K562 (cell line): ENCODE results near the gene NRSN2. TPM values are rescaled to one million over a fixed set of nuclear protein-coding genes. Genes with fewer than 3 reads are reported as not detected.

Source experiments
- ATAC-seq: fragments of 200-7000 bp; cut with Tn5 transposase; 3 replicates; pipeline ENCODE4 v1.9.1; 2020; ENCODE audit warnings: moderate library complexity
- BruUV-seq: library from RNA; stranded (reverse); fragments of 400-500 nt; replicated peaks from 2 replicates; lab custom pipeline; 2021; lab: Mats Ljungman, UMichigan
- CTCF ChIA-PET: fragments of 300-600 bp; formaldehyde crosslinking; extraction: SDS; loops from one replicate; lab custom pipeline; 2021; ENCODE audit warnings: low intra/inter-chr PET ratio; lab: Yijun Ruan, JAX
- POLR2A ChIA-PET: fragments of 300-600, 350-650 bp; sonication (Branson Sonifier 250); formaldehyde crosslinking; extraction: SDS; loops from one replicate; lab custom pipeline; 2021; ENCODE audit warnings: antibody characterized with exemption, inconsistent platforms; lab: Yijun Ruan, JAX
- DNase-seq, 4 experiments: peaks; one replicate each; pipeline versions ENCODE4 v3.0.0 to v3.0.0-alpha.2; 2011 to 2018; ENCODE audit warnings: low spot score in 3 of 4, mixed read lengths in 3 of 4; ENCODE audit errors: extremely low read depth in 1 of 4
- FAIRE-seq: peaks from 2 replicates; lab custom pipeline; 2011; peaks lifted over from hg19 to GRCh38; lab: Jason Lieb, UNC
- H2AFZ ChIP-seq: 2 replicates; pipeline ENCODE4 v1.6.0; 2011; ENCODE audit warnings: low read depth, low read length, control low read depth, inconsistent platforms
- H3K27ac ChIP-seq: fragments of 200-600 bp; 3 replicates; pipeline ENCODE4 v1.8.0; 2011; ENCODE audit warnings: low read depth, mild to moderate bottlenecking, control low read depth, inconsistent platforms, low read length, moderate library complexity, mixed read lengths; ENCODE audit errors: extremely low read depth
- H3K27me3 ChIP-seq, 2 experiments: fragments of 300-600 bp in 1 of 2; 2 replicates in 1 of 2; 3 replicates in 1 of 2; pipeline versions ENCODE4 v1.6.0 to v1.8.0; 2011; ENCODE audit warnings: inconsistent platforms in 2 of 2, low read length in 2 of 2, mild to moderate bottlenecking in 1 of 2, mixed read lengths in 1 of 2, moderate library complexity in 1 of 2; ENCODE audit not compliant: control insufficient read depth in 2 of 2, insufficient read depth in 2 of 2
- H3K36me3 ChIP-seq: fragments of 300-600 bp; 3 replicates; pipeline ENCODE4 v1.8.0; 2011; ENCODE audit warnings: mild to moderate bottlenecking, low read length, inconsistent platforms; ENCODE audit not compliant: control insufficient read depth, insufficient read depth
- H3K4me1 ChIP-seq, 2 experiments: fragments of 200-600 bp in 1 of 2; replicated peaks in 1 of 2; 2 replicates in 1 of 2; 3 replicates in 1 of 2; pipeline versions ENCODE4 v1.5.1 to v1.8.0; 2011; ENCODE audit warnings: inconsistent platforms in 2 of 2, low read length in 2 of 2, mild to moderate bottlenecking in 1 of 2, mixed read lengths in 1 of 2, moderate library complexity in 1 of 2; ENCODE audit not compliant: control insufficient read depth in 2 of 2, insufficient read depth in 2 of 2
- H3K4me2 ChIP-seq: 2 replicates; pipeline ENCODE4 v1.6.1; 2011; ENCODE audit warnings: low read length, control low read depth, inconsistent platforms, mixed read lengths; ENCODE audit not compliant: insufficient read depth
- H3K4me3 ChIP-seq: fragments of 200-600 bp; sonication (generic), shearing (Covaris generic); 2 replicates; pipeline ENCODE4 v1.5.1; 2016; ENCODE audit warnings: control low read depth, inconsistent platforms
- H3K79me2 ChIP-seq: fragments of 200-600 bp; 3 replicates; pipeline ENCODE4 v1.8.0; 2011; ENCODE audit warnings: low read length, inconsistent platforms; ENCODE audit not compliant: control insufficient read depth, insufficient read depth
- H3K9ac ChIP-seq, 2 experiments: 2 replicates each; pipeline versions ENCODE4 v1.6.0 to v1.6.1; 2011; ENCODE audit warnings: low read depth in 2 of 2, low read length in 2 of 2, control low read depth in 1 of 2, inconsistent platforms in 1 of 2, mild to moderate bottlenecking in 1 of 2, mixed read lengths in 1 of 2; ENCODE audit not compliant: insufficient read depth in 1 of 2
- H3K9me1 ChIP-seq: one replicate; pipeline ENCODE4 v1.6.0; 2011; ENCODE audit warnings: inconsistent platforms, mild to moderate bottlenecking, low read length, moderate library complexity; ENCODE audit not compliant: control insufficient read depth, insufficient read depth
- H3K9me3 ChIP-seq: replicated peaks from 2 replicates; pipeline ENCODE4 v1.5.1; 2011; ENCODE audit warnings: low read depth, low read length, inconsistent platforms; ENCODE audit not compliant: control insufficient read depth, insufficient read depth
- H4K20me1 ChIP-seq: replicated peaks from 2 replicates; pipeline ENCODE4 v1.6.1; 2011; ENCODE audit warnings: low read length, inconsistent platforms, mixed read lengths; ENCODE audit not compliant: control insufficient read depth, insufficient read depth
- BHLHE40 ChIP-seq: IDR thresholded peaks from 2 replicates; pipeline ENCODE4 v1.6.1; 2011; ENCODE audit warnings: low read length, improper control_type of control experiment
- CREB3 ChIP-seq: fragments of 450-650 bp; conservative IDR thresholded peaks from 2 replicates; pipeline ENCODE4 v1.6.1; 2016; ENCODE audit warnings: missing genetic modification characterization, low read depth, mild to moderate bottlenecking, missing compliant biosample characterization, moderate library complexity
- FUS ChIP-seq: fragments of 200-400 bp; formaldehyde crosslinking; optimal IDR thresholded peaks from 2 replicates; pipeline ENCODE3; 2017; ENCODE audit warnings: low read depth, low read length
- HDAC2 ChIP-seq: fragments of 450-650 bp; IDR thresholded peaks from 2 replicates; pipeline ENCODE4 v1.6.1; 2016; ENCODE audit warnings: mild to moderate bottlenecking
- KAT8 ChIP-seq: fragments of 450-650 bp; IDR thresholded peaks from 2 replicates; pipeline ENCODE4 v1.6.1; 2016; ENCODE audit warnings: low read depth, mild to moderate bottlenecking
- MEF2A ChIP-seq: IDR thresholded peaks from 2 replicates; pipeline ENCODE4 v1.6.1; 2011; ENCODE audit warnings: low read depth, mild to moderate bottlenecking, low read length, moderate library complexity; ENCODE audit not compliant: control insufficient read depth
- NUFIP1 ChIP-seq: fragments of 450-650 bp; IDR thresholded peaks from 2 replicates; pipeline ENCODE4 v1.6.1; 2018; ENCODE audit not compliant: partially characterized antibody
- POLR2AphosphoS5 ChIP-seq: IDR thresholded peaks from 2 replicates; pipeline ENCODE4 v1.6.1; 2011; ENCODE audit warnings: mild to moderate bottlenecking, low read depth, low read length, moderate library complexity; ENCODE audit not compliant: control insufficient read depth, insufficient read depth
- POLR2G ChIP-seq: fragments of 200-400 bp; formaldehyde crosslinking; IDR thresholded peaks from 2 replicates; pipeline ENCODE4 v1.6.1; 2017; ENCODE audit warnings: low read depth, mild to moderate bottlenecking, antibody characterized with exemption, low read length, moderate library complexity
- RBFOX2 ChIP-seq: fragments of 200-400 bp; formaldehyde crosslinking; IDR thresholded peaks from 2 replicates; pipeline ENCODE4 v1.6.1; 2017; ENCODE audit warnings: low read depth, mild to moderate bottlenecking, low read length, moderate library complexity
- RBM22 ChIP-seq: fragments of 200-400 bp; formaldehyde crosslinking; IDR thresholded peaks from 2 replicates; pipeline ENCODE4 v1.6.1; 2018; ENCODE audit warnings: low read length, low read depth; ENCODE audit not compliant: poor library complexity, severe bottlenecking
- WGBS: fragments of 100-300 bp; shearing (Covaris generic); methylation state at CpG from one replicate; pipeline ENCODE4 v1.1.6; 2016; ENCODE audit warnings: low coverage, mixed read lengths; ENCODE audit not compliant: insufficient coverage; ENCODE audit errors: missing lambda C conversion rate; 5-methylcytosine and 5-hydroxymethylcytosine counted together
- in situ Hi-C: fragments of 300-500 bp; cut with MboI; formaldehyde crosslinking; loops from 4 replicates; pipeline ENCODE4 v1.15.0; 2018; ENCODE audit warnings: inconsistent platforms, mixed read lengths
- intact Hi-C: fragments of 100-400 bp; cut with micrococcal nuclease; formaldehyde crosslinking; loops from 2 replicates; pipeline ENCODE4 v1.14.2; 2022
- polyA plus RNA-seq, 8 experiments: library from polyadenylated mRNA; depleted of rRNA in 4 of 8; stranded (reverse) in 5 of 8; unstranded in 3 of 8; fragments of >200 nt; fragmentation: Nextera tagmentation in 2 of 8; fragmentation: Illumina TruSeq in 1 of 8; extraction: Ambion mirVana in 2 of 8; extraction: Trizol in 1 of 8; gene quantifications; 2 replicates each; pipeline versions ENCODE4 v1.2.1 to v1.2.3, GENCODE V29; 2011 to 2014; ENCODE audit warnings: inconsistent platforms in 1 of 8, missing spikeins in 1 of 8
- total RNA-seq, 7 experiments: library from RNA; depleted of rRNA in 6 of 7; stranded (reverse); fragments of >200 nt in 6 of 7; fragmentation: Illumina TruSeq in 2 of 7; extraction: Trizol in 2 of 7; gene quantifications; 2 replicates each; pipeline versions ENCODE4 v1.2.1 to v1.2.3, GENCODE V29; 2011 to 2021; ENCODE audit warnings: low replicate concordance in 1 of 7

Gene NRSN2
- total and polyA plus RNA-seq, 9 of the 15 experiments (the other 6 are each of a cell fraction or from before 2014, with no cell fraction given), result 7.5 to 29.7 (median 11.1) TPM

GRCh38 chr20:389220-389619 lies 42.3 kb downstream of the NRSN2 start:
- DNase-seq (no peak), ATAC-seq (no peak), FAIRE-seq (no peak)
- no peak overlapping the region for H3K4me3 ChIP-seq
- H3K27me3 ChIP-seq, result no peaks in the 10 kb centered on the region
- CTCF ChIA-PET, result no interaction called here
- no peak overlapping the region for H3K4me2 ChIP-seq
- no peaks in the 10 kb centered on the region for H4K20me1 ChIP-seq
- no peaks in the 10 kb centered on the region for H3K9me3 ChIP-seq
- 89% methylated on average over 4 of the region's 6 CpGs for WGBS
- H3K4me1 ChIP-seq, result peaks cover 0 to 8% of the 10 kb centered on the region in 2 experiments; a peak in 4 of 5 replicates
- no peak for TF ChIP-seq NUFIP1
- no peak for TF ChIP-seq MEF2A
- TF ChIP-seq BHLHE40, result no peak
- no peak for TF ChIP-seq CREB3 (tag)
- TF ChIP-seq RBFOX2, result peak; percentile 76
- no peak for TF ChIP-seq POLR2AphosphoS5
- peak; percentile 58 for TF ChIP-seq POLR2G
- TF ChIP-seq HDAC2, result no peak
- peak; percentile 58 for TF ChIP-seq RBM22
- no peak for TF ChIP-seq FUS
- no peak for TF ChIP-seq KAT8
- H3K9ac ChIP-seq, result no peak overlapping the region
- no peak overlapping the region for H3K27ac ChIP-seq
- H3K36me3 ChIP-seq, result peaks cover 83% of the 10 kb centered on the region
- H3K79me2 ChIP-seq, result peaks cover 48% of the 10 kb centered on the region
- in situ Hi-C loops, result no loop called here
- BruUV-seq, result no TSS peak
- H2AFZ ChIP-seq, result no peak overlapping the region
- no peaks in the 10 kb centered on the region for H3K9me1 ChIP-seq
- POLR2A ChIA-PET, result interaction anchor here (0.6 to 3.0 kb wide), 5 partner anchors 11 to 617 kb away, joined by 3 to 17 read pairs (median 5); no protein-coding TSS in a partner anchor
- intact Hi-C loops, result no loop called here
